Measurements from ENCODE around the gene P2RX5. TPM values are rescaled to one million over a fixed set of nuclear protein-coding genes. Genes with fewer than 3 reads are reported as not detected.

P2RX5 gene
- total RNA-seq, 2 experiments from 2014 or later = 35.7 to 39.5 TPM

DNA sequence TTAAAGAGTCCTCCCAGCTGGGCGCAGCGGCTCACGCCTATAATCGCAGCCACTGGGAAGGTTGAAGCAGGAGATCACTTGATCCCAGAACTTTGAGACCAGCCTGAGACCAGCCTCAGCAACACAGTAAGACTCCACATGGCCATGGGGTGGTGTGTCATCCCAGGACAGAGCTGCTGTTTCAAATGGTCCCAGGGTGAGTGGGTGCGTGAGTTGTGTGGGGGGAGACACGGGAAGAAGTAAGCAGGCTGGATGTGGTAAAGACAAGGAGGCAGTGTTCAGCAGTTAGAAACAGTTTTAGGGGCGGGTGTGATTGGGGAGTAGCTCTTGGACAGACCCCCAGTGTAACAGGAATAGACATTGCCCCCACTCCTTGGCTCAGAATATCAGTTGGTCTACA is 63.7 kb downstream of the P2RX5 start:
- Mint-ChIP-seq H3K36me3 (ENCODE audit: low read depth) (peaks cover 14% of the 10 kb centered on the region), H3K4me3 (no peak overlapping the region), H3K27ac (no peak overlapping the region), H3K27me3 (no peaks in the 10 kb centered on the region), H3K4me1 (ENCODE audit: low read depth) (peaks cover 12% of the 10 kb centered on the region), H3K9me3 (no peaks in the 10 kb centered on the region)
- ATAC-seq = no peak
- POLR2A ChIA-PET = interaction anchor here (0.7 to 1.2 kb wide), 2 partner anchors 9 to 84 kb away, joined by 3 read pairs; no protein-coding TSS in a partner anchor
- TF ChIP-seq, protein P1, sequence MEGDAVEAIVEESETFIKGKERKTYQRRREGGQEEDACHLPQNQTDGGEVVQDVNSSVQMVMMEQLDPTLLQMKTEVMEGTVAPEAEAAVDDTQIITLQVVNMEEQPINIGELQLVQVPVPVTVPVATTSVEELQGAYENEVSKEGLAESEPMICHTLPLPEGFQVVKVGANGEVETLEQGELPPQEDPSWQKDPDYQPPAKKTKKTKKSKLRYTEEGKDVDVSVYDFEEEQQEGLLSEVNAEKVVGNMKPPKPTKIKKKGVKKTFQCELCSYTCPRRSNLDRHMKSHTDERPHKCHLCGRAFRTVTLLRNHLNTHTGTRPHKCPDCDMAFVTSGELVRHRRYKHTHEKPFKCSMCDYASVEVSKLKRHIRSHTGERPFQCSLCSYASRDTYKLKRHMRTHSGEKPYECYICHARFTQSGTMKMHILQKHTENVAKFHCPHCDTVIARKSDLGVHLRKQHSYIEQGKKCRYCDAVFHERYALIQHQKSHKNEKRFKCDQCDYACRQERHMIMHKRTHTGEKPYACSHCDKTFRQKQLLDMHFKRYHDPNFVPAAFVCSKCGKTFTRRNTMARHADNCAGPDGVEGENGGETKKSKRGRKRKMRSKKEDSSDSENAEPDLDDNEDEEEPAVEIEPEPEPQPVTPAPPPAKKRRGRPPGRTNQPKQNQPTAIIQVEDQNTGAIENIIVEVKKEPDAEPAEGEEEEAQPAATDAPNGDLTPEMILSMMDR (IDR thresholded peaks at IDR 0.05) = no peak
- intact Hi-C loops (cut with micrococcal nuclease) = no loop called here
- CTCF ChIA-PET = interaction anchor here (1.2 to 1.6 kb wide), 2 partner anchors 15 to 106 kb away, joined by 3 to 4 read pairs; no protein-coding TSS in a partner anchor
- DNase-seq = no peak

DNA sequence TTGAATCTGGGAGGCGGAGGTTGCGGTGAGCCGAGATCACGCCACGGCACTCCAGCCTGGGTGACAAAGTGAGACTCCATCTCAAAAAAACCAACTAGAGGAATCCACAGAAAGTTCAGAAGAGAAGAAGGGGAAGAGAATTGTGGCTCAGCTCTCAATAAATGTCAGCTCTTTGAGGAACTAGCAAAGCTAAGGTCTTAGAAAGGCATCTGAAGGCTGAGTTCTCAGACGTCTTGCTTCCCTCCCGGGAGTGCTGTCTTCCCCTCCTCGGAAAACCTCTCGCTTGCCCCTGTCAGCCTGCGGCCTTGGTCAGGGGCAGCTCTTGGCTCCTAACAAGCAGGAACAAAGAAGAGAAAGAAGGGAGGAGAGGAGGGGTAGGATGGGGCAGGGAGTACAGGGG is 65.2 kb downstream of the P2RX5 start:
- H3K36me3 Mint-ChIP-seq (ENCODE audit: low read depth) = peaks cover 22% of the 10 kb centered on the region
- POLR2A ChIA-PET = no interaction called here
- no peak for ATAC-seq
- intact Hi-C loops (cut with micrococcal nuclease) = no loop called here
- no peaks in the 10 kb centered on the region for H3K27me3 Mint-ChIP-seq
- H3K4me1 Mint-ChIP-seq (ENCODE audit: low read depth) = peaks cover 10% of the 10 kb centered on the region
- no peaks in the 10 kb centered on the region for H3K9me3 Mint-ChIP-seq
- CTCF ChIA-PET = no interaction called here
- no peak for DNase-seq
- TF ChIP-seq, protein P1 (IDR thresholded peaks at IDR 0.05) = no peak
- no peak overlapping the region for H3K4me3 Mint-ChIP-seq
- no peak overlapping the region for H3K27ac Mint-ChIP-seq

DNA sequence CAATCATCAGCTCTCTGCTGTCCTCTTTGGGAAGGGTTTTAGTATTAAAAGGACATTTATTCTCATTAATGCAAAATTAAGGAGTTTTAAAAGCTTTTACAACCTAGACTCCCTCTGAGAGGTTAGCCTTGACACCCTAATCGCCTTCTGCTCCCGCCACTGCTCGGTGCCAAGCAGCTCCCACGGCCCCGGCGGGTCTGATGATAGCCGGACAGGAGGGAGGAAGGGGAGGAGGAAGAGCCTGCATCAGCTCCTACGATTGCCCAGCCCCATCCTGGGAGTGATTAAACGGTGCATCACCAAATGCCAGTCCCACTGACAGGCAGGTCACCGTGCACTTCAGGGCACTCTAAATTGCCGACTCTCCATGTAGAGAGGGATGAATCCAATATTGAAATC is 68.2 kb downstream of the P2RX5 start:
- ATAC-seq = no peak
- H3K27ac Mint-ChIP-seq = no peak overlapping the region
- peaks cover 4% of the 10 kb centered on the region for H3K4me1 Mint-ChIP-seq (ENCODE audit: low read depth)
- intact Hi-C loops (cut with micrococcal nuclease) = loop anchor here (10.0 kb wide), 1 partner anchor 57 kb away; no protein-coding TSS in a partner anchor
- H3K27me3 Mint-ChIP-seq = no peaks in the 10 kb centered on the region
- no peaks in the 10 kb centered on the region for H3K9me3 Mint-ChIP-seq
- TF ChIP-seq, protein P1 (IDR thresholded peaks at IDR 0.05) = no peak
- no peak for DNase-seq
- ChIA-PET CTCF (interaction anchor here (0.7 kb wide), 1 partner anchor 20 kb away, joined by 3 read pairs; no protein-coding TSS in a partner anchor), POLR2A (no interaction called here)
- peaks cover 29% of the 10 kb centered on the region for H3K36me3 Mint-ChIP-seq (ENCODE audit: low read depth)
- H3K4me3 Mint-ChIP-seq = no peak overlapping the region

DNA sequence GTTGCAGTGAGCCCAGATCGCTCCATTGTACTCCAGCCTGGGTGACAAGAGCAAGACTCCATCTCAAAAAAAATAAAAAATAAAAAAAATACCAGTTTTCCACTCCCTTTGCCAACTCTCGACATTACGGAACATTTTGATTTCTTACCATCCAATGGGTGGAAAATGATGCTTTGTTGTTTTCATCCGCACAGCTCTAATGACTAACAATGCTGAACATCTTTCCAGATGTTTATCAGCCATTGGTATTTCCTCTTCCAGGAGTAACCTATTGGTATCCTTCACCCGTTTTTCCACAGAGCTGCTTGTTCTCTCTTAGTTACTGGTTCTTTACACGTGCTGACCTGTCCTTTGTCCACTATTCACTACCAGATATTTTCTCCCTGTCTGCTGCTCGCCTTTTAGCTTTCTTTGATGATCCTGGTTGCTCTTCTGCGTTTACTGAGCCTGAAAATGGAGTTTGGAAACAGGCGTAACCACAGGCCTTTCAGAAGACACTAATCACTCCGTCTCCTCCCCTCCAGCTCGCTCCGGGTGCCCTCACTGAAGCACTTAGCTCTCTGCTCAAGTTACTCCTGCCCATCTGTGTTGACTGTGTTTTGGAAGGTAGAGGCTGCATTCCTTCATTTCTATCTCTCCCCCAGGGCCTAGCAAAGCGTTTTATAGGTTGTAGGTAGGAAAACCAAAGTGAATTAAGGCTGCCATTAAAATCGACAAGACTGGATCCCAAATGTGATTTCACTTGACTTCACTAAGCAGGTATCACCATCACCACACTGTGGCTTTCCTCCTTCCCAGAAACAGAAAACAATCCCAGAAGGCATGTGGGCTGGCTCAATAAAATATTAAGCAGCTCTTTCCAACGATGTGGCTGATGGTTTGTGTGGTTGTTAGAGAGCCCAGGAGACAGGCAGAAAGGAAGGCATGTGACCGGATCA is 68.9 kb downstream of the P2RX5 start:
- H3K4me1 Mint-ChIP-seq (ENCODE audit: low read depth) = no peaks in the 10 kb centered on the region
- DNase-seq = no peak
- H3K4me3 Mint-ChIP-seq = no peak overlapping the region
- TF ChIP-seq, protein P1 (IDR thresholded peaks at IDR 0.05) = no peak
- no peaks in the 10 kb centered on the region for H3K9me3 Mint-ChIP-seq
- ATAC-seq = no peak
- H3K36me3 Mint-ChIP-seq (ENCODE audit: low read depth) = peaks cover 29% of the 10 kb centered on the region
- no peak overlapping the region for H3K27ac Mint-ChIP-seq
- H3K27me3 Mint-ChIP-seq = no peaks in the 10 kb centered on the region
- CTCF ChIA-PET = interaction anchor here (0.7 kb wide), 1 partner anchor 21 kb away, joined by 3 read pairs; no protein-coding TSS in a partner anchor
- intact Hi-C loops (cut with micrococcal nuclease) = loop anchor here (10.0 kb wide), 1 partner anchor 58 kb away; no protein-coding TSS in a partner anchor
- POLR2A ChIA-PET = no interaction called here

Other genes with a start within 250 kb of the P2RX5 start
- not detected for gene SPATA22, start 224.3 kb downstream of the P2RX5 start, total RNA-seq
- not detected for gene ASPA, start 220.2 kb downstream of the P2RX5 start, total RNA-seq
- gene TRPV3, start 138.3 kb downstream of the P2RX5 start, total RNA-seq = under 1 TPM; 0.25 to 0.67 TPM
- 1 to 10 TPM; 2.1 to 2.7 TPM for gene TRPV1, start 86.7 kb downstream of the P2RX5 start, total RNA-seq
- 10 to 100 TPM; 10.0 TPM for gene SHPK, start 59.9 kb downstream of the P2RX5 start, total RNA-seq
- gene CTNS, start 59.4 kb downstream of the P2RX5 start, total RNA-seq = 1 to 10 TPM; 6.4 to 9.3 TPM
- gene TAX1BP3, start 27.6 kb downstream of the P2RX5 start, total RNA-seq = 10 to 100 TPM; 14.3 to 15.1 TPM
- gene EMC6, start 27.3 kb downstream of the P2RX5 start, total RNA-seq = 10 to 100 TPM; 50.8 to 58.7 TPM
- 10 to 100 TPM; 20.7 to 21.3 TPM for gene HASPIN, start 27.7 kb upstream of the P2RX5 start, total RNA-seq
- gene ITGAE, start 105.0 kb upstream of the P2RX5 start, total RNA-seq = 10 to 100 TPM; 31.8 to 32.4 TPM
- gene NCBP3, start 150.1 kb upstream of the P2RX5 start, total RNA-seq = 10 to 100 TPM; 34.7 to 41.1 TPM
- 1 to 10 TPM; 6.7 to 6.9 TPM for gene CAMKK1, start 196.9 kb upstream of the P2RX5 start, total RNA-seq
- gene P2RX1, start 220.3 kb upstream of the P2RX5 start, total RNA-seq = 1 to 10 TPM in 1 of 2 experiments, under 1 TPM in 1; 0.43 to 1.7 TPM

Data from activated CD8-positive, alpha-beta T cell treated with anti-CD3 and anti-CD28 coated beads for 36 hours (primary cell).